Upper lobe of left lung (tissue), 6 donors: ENCODE measurements around the gene HAAO. TPM values are rescaled to one million over a fixed set of nuclear protein-coding genes. Genes with fewer than 3 reads are reported as not detected.

Experiments
- ATAC-seq, 2 donors: fragments of 200-7000 bp; cut with Tn5 transposase; one replicate each; pipeline ENCODE4 v1.9.1; 2022; ENCODE audit warnings: mild to moderate bottlenecking in 2 of 2, moderate library complexity in 2 of 2; ENCODE audit not compliant: low FRiP score in 2 of 2
- DNase-seq, 2 donors: peaks; one replicate each; pipeline ENCODE4 v3.0.0-alpha.2; 2019 to 2020
- H3K27ac ChIP-seq, 4 donors: fragments of 200-600 bp; sonication (generic); one replicate each; pipeline ENCODE4 v1.5.1; 2016 to 2019
- H3K27me3 ChIP-seq, 4 donors: fragments of 200-600 bp; sonication (generic); one replicate each; pipeline ENCODE4 v1.5.1; 2017 to 2019
- H3K36me3 ChIP-seq, 4 donors: fragments of 200-600 bp; sonication (generic); one replicate each; pipeline ENCODE4 v1.5.1; 2016 to 2019
- H3K4me1 ChIP-seq, 4 donors: fragments of 200-600 bp; sonication (generic); one replicate each; pipeline ENCODE4 v1.5.1; 2018 to 2019
- H3K4me3 ChIP-seq, 4 donors: fragments of 200-600 bp; sonication (generic); one replicate each; pipeline ENCODE4 v1.5.1; 2017 to 2019; ENCODE audit warnings: mild to moderate bottlenecking in 2 of 4, moderate library complexity in 1 of 4
- H3K9me3 ChIP-seq, 4 donors: fragments of 200-600 bp; sonication (generic); one replicate each; pipeline ENCODE4 v1.5.1; 2018 to 2019
- EP300 ChIP-seq, 4 donors: sonication (generic); formaldehyde crosslinking; IDR thresholded peaks; one replicate each; pipeline ENCODE4 v1.5.1; 2017; ENCODE audit warnings: antibody characterized with exemption in 4 of 4, control low read depth in 2 of 4
- POLR2A ChIP-seq, 4 donors: fragments of 450-650 bp; IDR thresholded peaks; one replicate each; pipeline ENCODE4 v1.5.1; 2016 to 2017; ENCODE audit warnings: antibody characterized with exemption in 4 of 4, mild to moderate bottlenecking in 2 of 4
- POLR2AphosphoS5 ChIP-seq, 2 donors: sonication (generic); formaldehyde crosslinking; IDR thresholded peaks; one replicate each; pipeline ENCODE4 v1.5.1; 2017; ENCODE audit warnings: antibody characterized with exemption in 2 of 2
- WGBS, 2 donors: methylation state at CpG; one replicate each; pipeline ENCODE4 v1.1.5; 2017 to 2018; 5-methylcytosine and 5-hydroxymethylcytosine counted together
- total RNA-seq, 6 donors: library from RNA; depleted of rRNA in 4 of 6; stranded (reverse); fragments of >200 nt in 4 of 6; gene quantifications; one replicate each; pipeline versions ENCODE4 v1.1.0 to v1.2.1, GENCODE V29; 2016 to 2021
- TF ChIP-seq, protein P1 (sequence below), 6 experiments: fragments of 450-650 bp in 4 of 6; fragments of 200-600 bp in 2 of 6; sonication (generic) in 2 of 6; IDR thresholded peaks; one replicate each; pipeline ENCODE4 v1.5.1; 2016 to 2019; ENCODE audit warnings: antibody characterized with exemption in 6 of 6
- donor health status: DM: no; HTN: no; CAD: no; lungs with moderate emphysema.
- donor health status: DM: no; HTN: yes; CAD: no; lungs with severe emphysema.

The HAAO gene
- total RNA-seq, 6 donors from 2014 or later: 1.8 to 9.4 (median 7.1) TPM

DNA sequence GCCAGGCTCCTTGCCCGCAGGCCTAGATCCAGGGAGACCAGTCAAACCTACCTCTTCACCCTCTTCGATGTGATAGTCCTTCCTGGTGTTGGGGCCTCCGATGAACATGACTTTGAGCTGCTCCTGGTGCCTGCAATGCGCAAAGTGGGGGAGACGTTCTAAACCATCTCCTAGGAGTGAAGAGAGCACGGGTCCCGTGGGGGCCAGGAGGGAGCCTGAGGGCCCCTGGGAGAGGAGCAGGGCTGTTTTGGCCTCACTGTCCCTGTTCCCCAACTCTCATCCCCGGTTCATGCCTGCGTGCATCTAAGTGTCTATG lies 3.9 kb downstream of the HAAO start:
- peaks cover 9 to 19% (median 14%) of the 10 kb centered on the region in 4 donors for H3K4me1 ChIP-seq
- DNase-seq (no peak), ATAC-seq (no peak)
- no peak overlapping the region for H3K4me3 ChIP-seq
- TF ChIP-seq POLR2A (IDR thresholded peaks at IDR 0.05) (no peak), EP300 (IDR thresholded peaks at IDR 0.05) (no peak), POLR2AphosphoS5 (IDR thresholded peaks at IDR 0.05) (no peak)
- TF ChIP-seq, protein P1, sequence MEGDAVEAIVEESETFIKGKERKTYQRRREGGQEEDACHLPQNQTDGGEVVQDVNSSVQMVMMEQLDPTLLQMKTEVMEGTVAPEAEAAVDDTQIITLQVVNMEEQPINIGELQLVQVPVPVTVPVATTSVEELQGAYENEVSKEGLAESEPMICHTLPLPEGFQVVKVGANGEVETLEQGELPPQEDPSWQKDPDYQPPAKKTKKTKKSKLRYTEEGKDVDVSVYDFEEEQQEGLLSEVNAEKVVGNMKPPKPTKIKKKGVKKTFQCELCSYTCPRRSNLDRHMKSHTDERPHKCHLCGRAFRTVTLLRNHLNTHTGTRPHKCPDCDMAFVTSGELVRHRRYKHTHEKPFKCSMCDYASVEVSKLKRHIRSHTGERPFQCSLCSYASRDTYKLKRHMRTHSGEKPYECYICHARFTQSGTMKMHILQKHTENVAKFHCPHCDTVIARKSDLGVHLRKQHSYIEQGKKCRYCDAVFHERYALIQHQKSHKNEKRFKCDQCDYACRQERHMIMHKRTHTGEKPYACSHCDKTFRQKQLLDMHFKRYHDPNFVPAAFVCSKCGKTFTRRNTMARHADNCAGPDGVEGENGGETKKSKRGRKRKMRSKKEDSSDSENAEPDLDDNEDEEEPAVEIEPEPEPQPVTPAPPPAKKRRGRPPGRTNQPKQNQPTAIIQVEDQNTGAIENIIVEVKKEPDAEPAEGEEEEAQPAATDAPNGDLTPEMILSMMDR (IDR thresholded peaks at IDR 0.05): no peak
- WGBS, 2 donors: 50 to 80% methylated on average over 4 to 9 of the region's 9 CpGs
- H3K27me3 ChIP-seq: no peaks in the 10 kb centered on the region
- no peaks in the 10 kb centered on the region for H3K9me3 ChIP-seq
- H3K27ac ChIP-seq: no peak overlapping the region
- no peaks in the 10 kb centered on the region for H3K36me3 ChIP-seq

DNA sequence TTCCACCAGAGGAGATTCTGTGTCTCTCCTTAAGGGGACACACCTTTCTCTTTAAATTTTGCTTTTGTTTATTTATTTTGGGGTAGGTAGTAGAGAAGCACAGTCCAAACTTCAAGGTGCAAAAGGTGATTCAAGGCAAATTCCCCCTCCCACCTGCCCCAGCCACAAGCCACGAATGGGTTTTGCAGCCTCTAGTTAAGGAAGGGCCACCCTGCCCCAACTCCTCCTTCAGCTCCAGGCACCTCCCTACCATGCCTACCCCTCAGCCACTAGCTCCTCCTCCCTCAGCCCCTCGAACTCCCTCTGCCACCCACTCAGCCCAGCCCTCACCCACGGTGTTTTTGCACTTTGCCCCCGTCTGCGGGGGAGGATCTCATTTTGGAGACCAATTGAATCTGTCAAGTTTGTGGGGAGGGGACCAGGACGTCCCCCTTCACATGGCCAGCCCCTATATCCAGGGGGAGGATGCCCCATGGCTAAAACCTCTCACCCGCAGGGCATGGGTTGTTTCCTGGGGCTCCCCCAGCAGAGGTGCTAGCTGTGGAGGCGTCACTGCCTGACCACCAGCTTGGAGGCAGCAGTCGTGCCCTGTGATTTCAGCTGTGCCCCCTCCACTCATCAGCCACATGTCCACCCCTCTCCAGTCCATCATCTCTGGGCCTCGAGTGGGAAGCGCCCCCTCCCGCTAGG lies 4.5 kb downstream of the HAAO start:
- no peak for ATAC-seq

GRCh38 chr2:42787424-42787787 lies 5.0 kb downstream of the HAAO start:
- TF ChIP-seq EP300 (IDR thresholded peaks at IDR 0.05) (no peak), POLR2A (IDR thresholded peaks at IDR 0.05) (no peak), POLR2AphosphoS5 (IDR thresholded peaks at IDR 0.05) (no peak)
- TF ChIP-seq, protein P1 (IDR thresholded peaks at IDR 0.05): no peak
- 86 to 87% methylated on average over 3 of the region's 3 CpGs for WGBS, 2 donors
- Histone ChIP-seq H3K27ac (no peak overlapping the region), H3K9me3 (no peaks in the 10 kb centered on the region), H3K4me1 (peaks cover 6 to 11% (median 10%) of the 10 kb centered on the region in 4 donors), H3K27me3 (no peaks in the 10 kb centered on the region), H3K36me3 (no peaks in the 10 kb centered on the region), H3K4me3 (no peak overlapping the region)
- ATAC-seq (no peak), DNase-seq (no peak)

More for the DNA sequence above, 4.5 kb downstream of the HAAO start:
- no peak for DNase-seq
- peaks cover 7 to 14% (median 12%) of the 10 kb centered on the region in 4 donors for H3K4me1 ChIP-seq
- TF ChIP-seq POLR2A (IDR thresholded peaks at IDR 0.05) (no peak), EP300 (IDR thresholded peaks at IDR 0.05) (no peak), POLR2AphosphoS5 (IDR thresholded peaks at IDR 0.05) (no peak)
- TF ChIP-seq, protein P1 (IDR thresholded peaks at IDR 0.05): no peak
- H3K27ac ChIP-seq: no peak overlapping the region
- no peaks in the 10 kb centered on the region for H3K9me3 ChIP-seq
- H3K4me3 ChIP-seq: no peak overlapping the region
- no peaks in the 10 kb centered on the region for H3K36me3 ChIP-seq
- WGBS, 2 donors: 57 to 77% methylated on average over 5 to 12 of the region's 12 CpGs
- H3K27me3 ChIP-seq: no peaks in the 10 kb centered on the region

GRCh38 chr2:42786561-42787345 lies 5.6 kb downstream of the HAAO start:
- DNase-seq: no peak
- no peak overlapping the region for H3K27ac ChIP-seq
- 84 to 89% methylated on average over 10 to 15 of the region's 15 CpGs for WGBS, 2 donors

More at GRCh38 chr2:42786561-42787345, 5.6 kb downstream of the HAAO start:
- TF ChIP-seq EP300 (IDR thresholded peaks at IDR 0.05): no peak
- no peak for TF ChIP-seq POLR2A (IDR thresholded peaks at IDR 0.05)
- TF ChIP-seq, protein P1 (IDR thresholded peaks at IDR 0.05): no peak
- TF ChIP-seq POLR2AphosphoS5 (IDR thresholded peaks at IDR 0.05): no peak
- ATAC-seq: no peak
- Histone ChIP-seq H3K4me1 (peaks cover 3 to 5% (median 4%) of the 10 kb centered on the region in 4 donors), H3K4me3 (no peak overlapping the region), H3K9me3 (no peaks in the 10 kb centered on the region), H3K36me3 (no peaks in the 10 kb centered on the region), H3K27me3 (no peaks in the 10 kb centered on the region)
